Hematopoietic multipotent progenitor cell treated with erythropoietin and hydrocortisone succinate and interleukin-3 and kit ligand, for 6 days (in vitro differentiated cells): ENCODE measurements around the gene SMOC2.

Source experiments
- DNase-seq: peaks from one replicate; pipeline ENCODE4 v3.0.0-alpha.2; 2015

Gene SMOC2

GRCh38 chr6:168577496-168577895, 136.5 kb downstream of the SMOC2 start:
- no peak for DNase-seq

GRCh38 chr6:168578036-168578435, 137.1 kb downstream of the SMOC2 start:
- no peak for DNase-seq

- DNase-seq, result no peak
Measured at GRCh38 chr6:168581236-168581635, 140.3 kb downstream of the SMOC2 start.

GRCh38 chr6:168581706-168582105, 140.7 kb downstream of the SMOC2 start:
- DNase-seq, result no peak

GRCh38 chr6:168582571-168582981, 141.6 kb downstream of the SMOC2 start:
- no peak for DNase-seq

- DNase-seq, result no peak
Measured at GRCh38 chr6:168583126-168583525, 142.1 kb downstream of the SMOC2 start.

GRCh38 chr6:168583821-168584220, 142.8 kb downstream of the SMOC2 start:
- DNase-seq, result no peak

- no peak for DNase-seq
Measured at GRCh38 chr6:168584249-168584648, 143.3 kb downstream of the SMOC2 start.

GRCh38 chr6:168584671-168585070, 143.7 kb downstream of the SMOC2 start:
- DNase-seq, result no peak

- no peak for DNase-seq
Measured at GRCh38 chr6:168585441-168585840, 144.5 kb downstream of the SMOC2 start.

GRCh38 chr6:168589275-168589674, 148.3 kb downstream of the SMOC2 start:
- no peak for DNase-seq

GRCh38 chr6:168590406-168590805, 149.4 kb downstream of the SMOC2 start:
- DNase-seq, result no peak

GRCh38 chr6:168596344-168596743, 155.4 kb downstream of the SMOC2 start:
- DNase-seq, result no peak

GRCh38 chr6:168597471-168597875, 156.5 kb downstream of the SMOC2 start:
- DNase-seq, result no peak

GRCh38 chr6:168598251-168599117, 157.5 kb downstream of the SMOC2 start:
- no peak for DNase-seq

- DNase-seq, result no peak
Measured at GRCh38 chr6:168599118-168599494, 158.1 kb downstream of the SMOC2 start.

- no peak for DNase-seq
Measured at GRCh38 chr6:168599769-168600330, 158.9 kb downstream of the SMOC2 start.

- DNase-seq, result no peak
Measured at GRCh38 chr6:168600381-168600780, 159.4 kb downstream of the SMOC2 start.

- DNase-seq, result no peak
Measured at GRCh38 chr6:168601111-168601510, 160.1 kb downstream of the SMOC2 start.

GRCh38 chr6:168601546-168601945, 160.6 kb downstream of the SMOC2 start:
- DNase-seq, result no peak

- no peak for DNase-seq
Measured at GRCh38 chr6:168602576-168602975, 161.6 kb downstream of the SMOC2 start.

GRCh38 chr6:168603234-168603633, 162.2 kb downstream of the SMOC2 start:
- DNase-seq, result no peak

- DNase-seq, result no peak
Measured at GRCh38 chr6:168605964-168606363, 165.0 kb downstream of the SMOC2 start.

GRCh38 chr6:168606722-168607121, 165.7 kb downstream of the SMOC2 start:
- no peak for DNase-seq
